Hematopoietic multipotent progenitor cell (in vitro differentiated cells): ENCODE results near the gene USP6NL. TPM values are rescaled to one million over a fixed set of nuclear protein-coding genes. Genes with fewer than 3 reads are reported as not detected.

Source experiments
- DNase-seq, 3 donors: peaks; one replicate each; pipeline ENCODE4 v3.0.0-alpha.2; 2011 to 2015; ENCODE audit warnings: low read depth in 2 of 3, low spot score in 2 of 3
- total RNA-seq: library from RNA; depleted of rRNA; stranded (reverse); fragments of >200 nt; gene quantifications from one replicate; pipeline ENCODE4 v1.2.3, GENCODE V29; 2012

The USP6NL gene
- total RNA-seq, 1 donor: 18.9 TPM

DNA sequence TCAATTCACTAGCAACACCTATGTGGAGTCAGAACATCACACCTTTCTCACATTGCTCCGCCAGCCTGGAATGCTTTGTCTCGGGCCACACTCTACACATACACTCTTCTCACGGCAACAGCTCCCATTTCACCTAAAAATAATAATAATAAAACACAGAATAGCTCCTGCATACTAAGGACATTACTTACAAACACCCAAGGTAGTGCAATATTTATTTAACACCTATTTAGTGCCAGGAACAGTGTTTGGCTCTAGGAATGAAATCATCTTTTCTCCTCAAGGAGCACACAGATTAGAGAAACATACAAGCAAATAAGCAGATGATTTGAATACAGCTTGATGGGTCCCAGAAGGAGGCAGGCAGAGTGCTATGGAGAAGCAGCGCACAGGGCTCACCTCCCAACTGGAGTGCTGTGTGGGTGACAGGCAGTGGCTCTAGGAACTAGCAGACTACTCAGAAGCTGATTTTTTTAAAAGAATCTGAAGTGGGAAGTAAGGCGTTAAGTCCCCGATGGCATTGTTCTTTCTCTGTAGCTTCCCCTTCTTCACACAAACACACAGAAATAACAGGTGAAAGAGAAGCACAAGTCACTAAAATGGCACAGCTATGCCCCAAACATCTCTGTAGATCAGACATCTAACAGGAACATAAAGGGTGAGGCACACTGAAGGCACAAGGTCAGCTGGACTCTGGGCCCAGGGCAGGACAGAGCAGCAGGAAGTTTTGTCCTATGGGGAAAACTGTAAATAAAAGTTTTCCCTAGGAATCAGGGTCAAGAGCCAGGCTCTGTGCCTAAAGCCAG lies 16.7 kb downstream of the USP6NL start:
- peak in 1 of 3 donors; percentile 59 for DNase-seq

- DNase-seq: no peak
These were observed 17.8 kb downstream of the USP6NL start for GRCh38 chr10:11593612-11594011.

DNA sequence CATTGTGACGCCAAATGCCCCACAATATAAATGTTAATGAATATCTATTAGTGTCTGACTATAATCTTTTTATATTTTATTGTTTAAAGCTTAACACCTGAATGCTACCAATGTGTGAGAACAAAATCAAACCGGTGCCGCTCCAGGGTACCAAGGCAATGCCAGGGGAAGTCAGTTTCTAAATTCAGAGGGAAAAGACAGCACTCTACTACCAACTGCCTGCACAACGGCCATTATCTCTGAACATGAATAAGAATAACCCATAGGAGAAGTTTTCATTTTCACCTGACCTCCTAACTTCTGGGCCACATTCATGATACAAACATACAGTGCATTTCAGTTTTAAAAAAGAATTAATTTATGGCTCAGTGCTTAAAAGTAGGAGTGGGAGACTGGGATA lies 21.7 kb downstream of the USP6NL start:
- no peak for DNase-seq

- no peak for DNase-seq
These were observed 22.4 kb downstream of the USP6NL start for GRCh38 chr10:11588873-11589574.

GRCh38 chr10:11587722-11588259 lies 23.7 kb downstream of the USP6NL start:
- no peak for DNase-seq

DNA sequence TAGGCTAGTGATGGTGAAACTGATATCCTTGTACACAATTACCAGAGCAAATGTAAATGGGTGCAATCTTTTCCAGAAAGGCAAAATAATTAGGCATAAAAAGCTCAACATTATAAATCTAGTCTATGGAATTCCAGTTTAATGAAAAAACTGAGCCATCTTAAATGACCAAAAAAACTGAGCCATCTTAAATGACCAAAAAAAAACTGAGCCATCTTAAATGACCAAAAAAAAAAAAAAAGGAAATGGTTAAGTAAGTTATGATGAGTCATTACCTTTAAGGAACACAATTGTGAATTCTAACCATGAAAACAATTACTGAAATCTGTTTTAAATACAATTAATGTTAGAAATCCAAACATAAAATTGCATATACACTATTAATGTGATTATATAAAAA lies 25.3 kb downstream of the USP6NL start:
- DNase-seq: peak in 1 of 3 donors; percentile 57

GRCh38 chr10:11581213-11581612 lies 30.2 kb downstream of the USP6NL start:
- no peak for DNase-seq

DNA sequence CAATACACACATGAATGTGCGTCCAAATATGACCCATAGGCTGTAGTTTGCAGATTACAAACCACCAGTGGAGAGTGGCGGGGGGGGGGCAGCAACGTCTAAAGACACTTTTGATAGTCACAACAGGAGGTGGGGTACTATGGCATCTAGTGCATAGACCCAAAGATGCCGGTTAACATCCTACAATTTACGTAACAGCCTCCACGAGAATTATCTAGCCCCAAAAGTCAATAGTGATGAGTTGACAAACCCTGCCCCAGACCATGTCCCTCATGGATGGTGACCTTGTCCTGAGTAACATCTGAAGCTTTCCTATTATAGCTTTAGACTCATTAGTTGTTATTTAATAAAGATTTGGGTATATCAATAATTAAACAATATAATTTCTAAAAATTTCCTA lies 31.6 kb downstream of the USP6NL start:
- no peak for DNase-seq

DNA sequence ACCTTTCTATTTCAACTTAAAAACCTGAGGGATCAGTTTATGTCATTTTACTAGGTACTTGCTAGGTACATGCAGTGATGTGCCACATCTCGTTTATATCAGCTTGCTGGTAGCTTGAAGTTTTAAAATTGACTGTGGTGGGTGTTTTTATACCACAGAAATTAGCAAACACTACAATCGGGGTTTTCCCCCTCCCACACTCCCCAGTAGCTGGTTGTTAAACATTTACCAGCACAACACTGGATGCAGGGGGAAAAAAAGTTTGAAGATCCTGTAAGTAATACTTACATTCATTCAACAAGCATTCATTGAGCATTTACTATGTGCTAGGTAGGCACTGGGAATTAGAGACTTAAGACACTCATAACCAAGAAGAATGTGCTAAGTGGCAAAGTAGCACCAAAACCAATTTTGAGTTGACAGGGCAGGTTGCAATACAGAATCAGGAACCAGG lies 32.6 kb downstream of the USP6NL start:
- DNase-seq: no peak

- no peak for DNase-seq
These were observed 35.2 kb downstream of the USP6NL start for GRCh38 chr10:11576092-11576809.

GRCh38 chr10:11573497-11573896 lies 38.0 kb downstream of the USP6NL start:
- DNase-seq: peak in 2 of 3 donors; percentile 55 to 87

GRCh38 chr10:11570751-11571150 lies 40.7 kb downstream of the USP6NL start:
- no peak for DNase-seq

GRCh38 chr10:11569471-11569870 lies 42.0 kb downstream of the USP6NL start:
- DNase-seq: no peak

DNA sequence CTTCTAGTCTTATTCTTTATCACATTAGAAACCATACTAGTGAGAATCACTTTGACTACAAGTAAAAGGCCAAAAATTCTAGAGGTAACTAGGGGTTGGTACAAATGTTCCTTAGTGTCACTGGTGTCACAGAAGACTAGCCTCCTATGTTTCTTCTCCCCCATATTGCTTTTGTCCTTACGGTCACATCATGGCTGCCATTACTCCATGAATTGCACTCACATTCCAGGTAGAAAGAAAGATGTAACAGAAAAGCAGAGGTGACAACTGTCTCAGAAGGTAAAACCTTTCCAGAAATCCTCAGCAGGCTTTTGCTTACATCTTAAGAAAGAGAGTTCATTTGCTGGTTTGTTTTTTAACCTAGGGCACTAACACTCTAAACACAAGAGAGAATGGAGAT lies 42.9 kb downstream of the USP6NL start:
- DNase-seq: no peak

- no peak for DNase-seq
These were observed 46.7 kb downstream of the USP6NL start for GRCh38 chr10:11564741-11565140.

GRCh38 chr10:11563936-11564335 lies 47.5 kb downstream of the USP6NL start:
- no peak for DNase-seq

- DNase-seq: no peak
These were observed 48.6 kb downstream of the USP6NL start for GRCh38 chr10:11562888-11563287.

DNA sequence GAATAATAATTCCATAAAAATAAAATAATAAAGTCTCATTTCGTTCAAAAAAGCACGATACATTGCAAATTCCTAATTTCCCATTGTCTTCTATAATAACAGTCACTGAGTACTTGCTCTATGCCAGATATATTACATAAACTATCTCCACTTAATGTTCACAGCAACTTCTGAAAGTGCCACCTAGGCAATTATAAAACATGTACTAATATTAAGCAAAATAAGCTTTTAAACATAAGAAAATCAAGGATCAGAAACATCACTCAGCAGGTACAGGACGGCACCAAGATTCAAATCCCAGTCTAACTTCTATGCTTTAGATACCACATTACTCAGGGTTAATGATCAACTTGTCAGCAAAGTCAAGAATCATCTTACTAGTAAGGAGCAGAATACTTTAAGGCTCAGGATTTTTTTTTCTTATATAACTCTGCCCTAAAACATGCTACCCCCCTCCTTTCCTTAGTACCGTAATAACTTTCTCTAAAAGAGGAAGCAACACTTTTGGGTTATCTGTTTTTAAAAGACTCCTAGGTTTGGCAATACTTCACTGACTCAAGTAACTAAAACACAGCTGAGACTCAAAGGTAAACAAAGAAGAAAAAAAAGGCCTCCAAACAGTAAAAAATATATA lies 51.3 kb downstream of the USP6NL start:
- DNase-seq: peak in 2 of 3 donors; percentile 63 to 86

DNA sequence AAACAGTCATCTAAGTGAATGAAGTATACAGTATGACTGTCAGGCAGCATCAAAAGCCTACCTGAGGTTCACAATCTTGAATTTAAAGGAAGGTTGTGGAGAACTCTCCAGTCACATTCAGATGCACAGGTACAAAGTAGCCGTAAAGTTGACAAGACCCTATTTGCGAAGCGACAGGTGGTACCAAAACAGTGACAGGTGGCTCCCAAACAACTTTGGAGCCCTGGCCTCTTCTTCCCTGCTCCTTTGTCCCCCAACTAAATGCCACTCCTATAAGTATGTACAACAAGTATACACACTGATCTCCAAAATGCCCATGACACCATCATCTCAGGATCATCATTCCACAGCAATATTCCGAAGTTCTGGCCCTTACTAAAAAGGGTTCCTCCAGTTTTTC lies 53.5 kb downstream of the USP6NL start:
- DNase-seq: no peak

GRCh38 chr10:11557513-11557912 lies 53.9 kb downstream of the USP6NL start:
- no peak for DNase-seq

DNA sequence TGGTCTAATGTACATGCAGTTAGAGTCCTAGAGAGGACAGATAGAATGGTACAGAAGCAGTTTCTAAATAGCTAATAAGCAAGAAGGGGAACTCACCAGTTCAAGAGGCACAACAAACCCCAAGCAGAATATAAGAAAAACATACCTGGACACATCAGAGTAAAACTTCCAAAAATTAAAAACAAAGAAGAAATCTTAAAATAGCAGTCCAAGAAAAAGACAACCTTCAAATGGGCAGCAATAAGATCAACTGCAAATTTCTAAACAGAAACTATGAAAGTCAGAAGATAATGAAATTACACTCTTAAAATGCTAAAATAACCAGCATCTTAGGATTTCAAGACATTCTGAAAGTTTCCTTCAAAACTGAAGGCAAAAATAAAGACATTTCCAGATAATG lies 55.9 kb downstream of the USP6NL start:
- DNase-seq: no peak
